ENCODE data around the gene WDR72.

WDR72 gene

GRCh38 chr15:53566912-53567311 lies 192.6 kb downstream of the WDR72 start:
- TF ChIP-seq, protein P1, sequence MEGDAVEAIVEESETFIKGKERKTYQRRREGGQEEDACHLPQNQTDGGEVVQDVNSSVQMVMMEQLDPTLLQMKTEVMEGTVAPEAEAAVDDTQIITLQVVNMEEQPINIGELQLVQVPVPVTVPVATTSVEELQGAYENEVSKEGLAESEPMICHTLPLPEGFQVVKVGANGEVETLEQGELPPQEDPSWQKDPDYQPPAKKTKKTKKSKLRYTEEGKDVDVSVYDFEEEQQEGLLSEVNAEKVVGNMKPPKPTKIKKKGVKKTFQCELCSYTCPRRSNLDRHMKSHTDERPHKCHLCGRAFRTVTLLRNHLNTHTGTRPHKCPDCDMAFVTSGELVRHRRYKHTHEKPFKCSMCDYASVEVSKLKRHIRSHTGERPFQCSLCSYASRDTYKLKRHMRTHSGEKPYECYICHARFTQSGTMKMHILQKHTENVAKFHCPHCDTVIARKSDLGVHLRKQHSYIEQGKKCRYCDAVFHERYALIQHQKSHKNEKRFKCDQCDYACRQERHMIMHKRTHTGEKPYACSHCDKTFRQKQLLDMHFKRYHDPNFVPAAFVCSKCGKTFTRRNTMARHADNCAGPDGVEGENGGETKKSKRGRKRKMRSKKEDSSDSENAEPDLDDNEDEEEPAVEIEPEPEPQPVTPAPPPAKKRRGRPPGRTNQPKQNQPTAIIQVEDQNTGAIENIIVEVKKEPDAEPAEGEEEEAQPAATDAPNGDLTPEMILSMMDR (conservative IDR thresholded peaks at IDR 0.05) = no peak

GRCh38 chr15:53565721-53566120 lies 193.7 kb downstream of the WDR72 start:
- no peak overlapping the region for H3K27ac ChIP-seq
- TF ChIP-seq, protein P1 (conservative IDR thresholded peaks at IDR 0.05) = no peak

More at GRCh38 chr15:53566912-53567311, 192.6 kb downstream of the WDR72 start:
- H3K27ac ChIP-seq = no peak overlapping the region

- TF ChIP-seq, protein P1 (conservative IDR thresholded peaks at IDR 0.05) = no peak
- H3K27ac ChIP-seq = no peak overlapping the region
Observed at GRCh38 chr15:53564647-53565046, 194.8 kb downstream of the WDR72 start.

DNA sequence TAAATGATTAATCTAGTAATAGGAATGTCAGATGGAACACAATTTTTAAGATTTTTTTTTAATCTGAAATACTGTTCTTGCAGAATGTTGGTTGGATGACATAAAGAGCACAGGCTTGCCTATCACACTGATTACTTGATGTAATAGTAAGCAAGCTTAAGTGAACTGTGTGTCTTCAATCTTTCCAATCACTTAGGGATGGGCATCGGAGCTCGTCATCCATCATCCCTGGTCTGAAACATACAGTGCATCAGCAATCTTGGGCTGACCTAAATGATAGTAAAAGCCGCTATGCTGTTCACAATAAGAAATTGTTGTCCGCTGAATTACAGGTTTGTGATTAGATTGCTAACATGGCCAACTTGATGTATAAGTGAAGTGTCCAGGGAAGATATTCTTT lies 195.8 kb downstream of the WDR72 start:
- TF ChIP-seq, protein P1 (conservative IDR thresholded peaks at IDR 0.05) = no peak
- H3K27ac ChIP-seq = no peak overlapping the region

DNA sequence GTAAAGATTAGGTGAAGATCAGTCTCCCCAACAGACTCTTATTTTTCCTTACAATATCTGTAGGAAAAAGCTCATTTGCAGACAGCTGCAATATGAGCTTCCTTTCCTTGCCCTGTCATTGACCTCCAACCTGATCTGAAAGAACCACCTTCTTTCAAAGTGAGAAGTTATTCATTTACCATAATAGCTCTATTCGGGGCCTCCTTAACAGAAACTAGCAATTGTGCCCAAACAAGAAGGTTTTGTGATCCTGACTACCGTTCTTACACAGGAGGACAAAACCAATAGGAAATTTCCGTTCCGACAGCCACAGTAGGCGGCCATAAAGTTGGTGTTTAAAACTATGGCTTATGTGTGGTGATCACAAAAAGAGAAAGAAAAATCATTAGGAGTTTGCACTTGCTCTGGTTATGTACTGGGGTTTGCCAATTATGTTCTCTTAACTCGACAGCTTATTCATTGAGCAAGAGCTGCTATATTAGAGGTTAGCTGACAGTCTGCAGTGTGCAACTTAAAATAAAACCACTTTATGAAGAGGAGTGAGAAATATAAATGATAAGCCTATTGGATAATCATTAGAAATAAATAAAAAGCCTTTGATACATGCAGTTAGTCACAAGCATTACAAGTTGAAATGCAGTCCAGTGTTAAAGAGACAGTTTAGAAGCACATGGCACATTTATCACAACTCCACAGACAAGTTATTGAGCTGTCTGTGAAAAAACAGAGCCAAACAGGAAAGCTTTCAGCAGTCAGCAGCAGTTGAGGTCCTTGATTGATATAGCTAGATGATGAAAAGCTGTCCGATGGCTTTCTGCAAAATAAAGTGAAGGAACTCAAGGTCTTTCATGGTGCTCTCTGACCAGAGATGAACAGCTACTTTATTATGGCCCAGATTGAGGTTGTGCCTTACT lies 199.8 kb downstream of the WDR72 start:
- H3K27ac ChIP-seq = no peak overlapping the region
- TF ChIP-seq, protein P1 (conservative IDR thresholded peaks at IDR 0.05) = no peak

DNA sequence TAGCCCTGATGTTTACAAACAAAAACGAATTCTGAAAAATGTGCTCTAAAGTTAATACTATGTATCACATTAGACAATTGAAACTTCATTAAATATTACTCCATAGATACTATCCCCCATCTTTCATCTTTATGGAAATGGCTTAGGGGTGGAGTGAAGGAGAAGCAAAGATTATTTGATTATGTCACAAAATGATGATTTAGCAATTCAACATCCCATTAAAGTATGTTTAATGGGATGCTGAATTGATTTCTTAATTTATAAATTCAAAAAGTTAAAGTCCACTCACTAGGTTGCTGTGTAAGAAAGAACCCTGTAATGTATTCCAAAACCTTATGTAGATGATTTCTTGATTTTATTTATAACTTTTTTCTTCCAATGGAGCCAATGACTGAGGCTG lies 201.1 kb downstream of the WDR72 start:
- no peak overlapping the region for H3K27ac ChIP-seq
- TF ChIP-seq, protein P1 (conservative IDR thresholded peaks at IDR 0.05) = no peak

DNA sequence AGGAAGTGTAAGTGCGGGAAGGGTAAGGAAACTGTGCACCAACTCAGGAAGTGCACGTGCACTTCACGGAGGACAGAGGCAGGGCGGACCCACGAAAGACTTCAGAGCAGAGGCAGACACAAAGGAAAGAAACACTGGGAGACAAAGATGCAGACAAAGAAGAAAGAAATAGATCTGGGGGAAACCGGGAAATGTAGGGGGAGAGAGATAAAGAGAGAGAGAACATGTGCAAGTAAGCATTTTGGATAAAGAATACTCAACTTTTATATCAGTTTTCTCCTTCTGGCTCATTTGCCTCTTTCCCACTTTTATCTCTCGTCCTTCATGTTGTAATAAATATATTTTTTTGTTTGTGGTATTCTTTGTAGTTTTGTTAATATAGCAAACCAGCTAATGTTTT lies 204.2 kb downstream of the WDR72 start:
- TF ChIP-seq, protein P1 (conservative IDR thresholded peaks at IDR 0.05) = no peak
- no peak overlapping the region for H3K27ac ChIP-seq
